Smooth muscle cell (in vitro differentiated cells): ENCODE results near the gene IQCF5. TPM values are rescaled to one million over a fixed set of nuclear protein-coding genes. Genes with fewer than 3 reads are reported as not detected.
"Not testable (repeated sequence)": the region's sequence is repeated elsewhere in the genome, so short reads cannot be mapped to it uniquely, and the experiment has no call there.

Experiments used
- DNase-seq: peaks from one replicate; lab custom pipeline; 2025; ENCODE audit not compliant: unreplicated experiment; lab: John Stamatoyannopoulos, UW
- H2AFZ ChIP-seq: fragments of 200-600 bp; sonication (generic); 2 replicates; pipeline ENCODE4 v1.6.0; 2016; ENCODE audit warnings: antibody characterized with exemption, low read depth, mild to moderate bottlenecking
- H3F3A ChIP-seq: fragments of 200-600 bp; sonication (generic); 2 replicates; pipeline ENCODE4 v1.6.0; 2017; ENCODE audit warnings: antibody characterized with exemption, low read depth
- H3K27ac ChIP-seq: fragments of 200-600 bp; sonication (generic); 2 replicates; pipeline ENCODE4 v1.5.1; 2016; ENCODE audit warnings: low read depth, mild to moderate bottlenecking
- H3K27me3 ChIP-seq: fragments of 200-600 bp; sonication (generic); 2 replicates; pipeline ENCODE4 v1.6.1; 2016; ENCODE audit warnings: low read depth, mild to moderate bottlenecking
- H3K36me3 ChIP-seq: fragments of 200-600 bp; sonication (generic); 2 replicates; pipeline ENCODE4 v1.5.1; 2016; ENCODE audit warnings: low read depth
- H3K4me1 ChIP-seq: fragments of 200-600 bp; sonication (generic); 2 replicates; pipeline ENCODE4 v1.5.1; 2016; ENCODE audit warnings: low read depth
- H3K4me2 ChIP-seq: fragments of 200-600 bp; sonication (generic); 2 replicates; pipeline ENCODE4 v1.6.0; 2016; ENCODE audit warnings: mild to moderate bottlenecking
- H3K4me3 ChIP-seq: fragments of 200-600 bp; sonication (generic); 2 replicates; pipeline ENCODE4 v1.5.1; 2016; ENCODE audit warnings: mild to moderate bottlenecking
- H3K79me2 ChIP-seq: fragments of 200-600 bp; sonication (generic); 2 replicates; pipeline ENCODE4 v1.6.0; 2016; ENCODE audit warnings: low read depth, mild to moderate bottlenecking
- H3K9ac ChIP-seq: fragments of 200-600 bp; sonication (generic); 2 replicates; pipeline ENCODE4 v1.6.0; 2016; ENCODE audit warnings: low read depth
- H3K9me3 ChIP-seq: fragments of 200-600 bp; sonication (generic); replicated peaks from 2 replicates; pipeline ENCODE4 v1.5.1; 2016; ENCODE audit warnings: low read depth
- H4K20me1 ChIP-seq: fragments of 200-600 bp; sonication (generic); 2 replicates; pipeline ENCODE4 v1.6.0; 2016; ENCODE audit warnings: low read depth
- WGBS: methylation state at CpG from one replicate; pipeline ENCODE4 v1.1.7; 2016; ENCODE audit warnings: low lambda C conversion rate; 5-methylcytosine and 5-hydroxymethylcytosine counted together
- polyA plus RNA-seq: library from polyadenylated mRNA; unstranded; fragments of >200 nt; fragmentation: Nextera tagmentation; extraction: Ambion mirVana; gene quantifications from 2 replicates; pipeline ENCODE4 v1.2.1, GENCODE V29; 2016
- total RNA-seq: library from RNA; depleted of rRNA; stranded (reverse); fragments of >200 nt; gene quantifications from 2 replicates; pipeline ENCODE4 v1.2.3, GENCODE V29; 2014
- TF ChIP-seq, protein P1 (sequence below): fragments of 200-600 bp; sonication (generic); IDR thresholded peaks from 2 replicates; pipeline ENCODE4 v1.5.1; 2017; ENCODE audit warnings: borderline replicate concordance, mild to moderate bottlenecking, antibody characterized with exemption; ENCODE audit not compliant: insufficient read depth, poor library complexity, severe bottlenecking

The IQCF5 gene
- total and polyA plus RNA-seq, 2 experiments from 2014 or later = not detected

- Histone ChIP-seq H3K36me3 (no peaks in the 10 kb centered on the region), H3K4me3 (no peak overlapping the region), H3K9ac (no peak overlapping the region), H3K4me2 (no peak overlapping the region), H3K79me2 (no peaks in the 10 kb centered on the region), H4K20me1 (no peaks in the 10 kb centered on the region), H3K9me3 (no peaks in the 10 kb centered on the region), H2AFZ (no peak overlapping the region), H3K4me1 (no peaks in the 10 kb centered on the region), H3F3A (no peaks in the 10 kb centered on the region), H3K27me3 (no peaks in the 10 kb centered on the region), H3K27ac (no peak overlapping the region)
- 83% methylated on average over 13 of the region's 13 CpGs for WGBS
- TF ChIP-seq, protein P1, sequence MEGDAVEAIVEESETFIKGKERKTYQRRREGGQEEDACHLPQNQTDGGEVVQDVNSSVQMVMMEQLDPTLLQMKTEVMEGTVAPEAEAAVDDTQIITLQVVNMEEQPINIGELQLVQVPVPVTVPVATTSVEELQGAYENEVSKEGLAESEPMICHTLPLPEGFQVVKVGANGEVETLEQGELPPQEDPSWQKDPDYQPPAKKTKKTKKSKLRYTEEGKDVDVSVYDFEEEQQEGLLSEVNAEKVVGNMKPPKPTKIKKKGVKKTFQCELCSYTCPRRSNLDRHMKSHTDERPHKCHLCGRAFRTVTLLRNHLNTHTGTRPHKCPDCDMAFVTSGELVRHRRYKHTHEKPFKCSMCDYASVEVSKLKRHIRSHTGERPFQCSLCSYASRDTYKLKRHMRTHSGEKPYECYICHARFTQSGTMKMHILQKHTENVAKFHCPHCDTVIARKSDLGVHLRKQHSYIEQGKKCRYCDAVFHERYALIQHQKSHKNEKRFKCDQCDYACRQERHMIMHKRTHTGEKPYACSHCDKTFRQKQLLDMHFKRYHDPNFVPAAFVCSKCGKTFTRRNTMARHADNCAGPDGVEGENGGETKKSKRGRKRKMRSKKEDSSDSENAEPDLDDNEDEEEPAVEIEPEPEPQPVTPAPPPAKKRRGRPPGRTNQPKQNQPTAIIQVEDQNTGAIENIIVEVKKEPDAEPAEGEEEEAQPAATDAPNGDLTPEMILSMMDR = no peak
- no peak for DNase-seq
These were observed 12.5 kb downstream of the IQCF5 start for GRCh38 chr3:51862886-51863285.

- no peaks in the 10 kb centered on the region for H3K27me3 ChIP-seq
- no peaks in the 10 kb centered on the region for H3K79me2 ChIP-seq
- WGBS = 82% methylated on average over 7 of the region's 7 CpGs
- no peak within 1 kb of the TSS for H3K9ac ChIP-seq
- TF ChIP-seq, protein P1 = no peak
- no peaks in the 10 kb centered on the region for H3K4me1 ChIP-seq
- no peak within 1 kb of the TSS for H2AFZ ChIP-seq
- no peaks in the 10 kb centered on the region for H4K20me1 ChIP-seq
- no peaks in the 10 kb centered on the region for H3K9me3 ChIP-seq
- no peak within 1 kb of the TSS for H3K4me2 ChIP-seq
- no peak for DNase-seq
- H3K27ac ChIP-seq = no peak within 1 kb of the TSS
- no peaks in the 10 kb centered on the region for H3K36me3 ChIP-seq
- no peaks in the 10 kb centered on the region for H3F3A ChIP-seq
- no peak within 1 kb of the TSS for H3K4me3 ChIP-seq
These were observed 14.4 kb downstream of the IQCF5 start, which contains the start of gene IQCF2 for GRCh38 chr3:51860703-51861665. Gene IQCF2 (plus strand): TSS chr3:51861615. CDS start chr3:51861667, 52 bp downstream.

- not testable (repeated sequence) for H3K27me3 ChIP-seq, DNase-seq, H3K4me3 ChIP-seq, H3K27ac ChIP-seq, H3F3A ChIP-seq, H3K4me2 ChIP-seq, H3K36me3 ChIP-seq, H3K4me1 ChIP-seq, H3K79me2 ChIP-seq, H4K20me1 ChIP-seq, H3K9me3 ChIP-seq, H3K9ac ChIP-seq
- WGBS = 41% methylated on average over 1 of the region's 1 CpG
- H2AFZ ChIP-seq = peak overlapping the region; percentile 25
These were observed 20.0 kb downstream of the IQCF5 start for GRCh38 chr3:51855411-51855810.

DNA sequence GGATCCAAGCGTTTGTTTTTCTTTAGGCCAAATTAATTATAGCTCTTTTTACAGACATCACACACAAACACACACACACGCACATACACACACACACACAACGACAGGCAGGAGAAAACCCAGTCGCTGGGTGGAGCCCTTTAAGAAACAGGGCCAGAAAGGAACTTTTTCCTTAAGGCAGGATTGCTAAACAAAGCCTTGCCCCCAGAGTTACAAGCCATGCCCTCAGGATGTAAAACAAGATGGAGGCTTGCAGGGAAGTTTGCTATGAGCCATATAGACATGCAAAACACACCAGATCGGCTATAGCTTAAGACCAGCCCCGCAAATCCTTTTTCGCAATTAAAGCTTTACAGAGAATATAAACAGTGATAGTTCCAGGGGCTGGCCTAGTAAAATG is 30.3 kb downstream of the IQCF5 start:
- WGBS = 59% methylated on average over 7 of the region's 7 CpGs
- Histone ChIP-seq H3K27me3 (no peaks in the 10 kb centered on the region), H4K20me1 (no peaks in the 10 kb centered on the region), H3K27ac (no peak overlapping the region), H3K4me1 (no peaks in the 10 kb centered on the region), H3K79me2 (no peaks in the 10 kb centered on the region), H3K4me3 (no peak overlapping the region), H3K9ac (no peak overlapping the region), H3K4me2 (no peak overlapping the region), H2AFZ (no peak overlapping the region), H3F3A (no peaks in the 10 kb centered on the region), H3K9me3 (no peaks in the 10 kb centered on the region), H3K36me3 (no peaks in the 10 kb centered on the region)
- TF ChIP-seq, protein P1 = no peak
- DNase-seq = no peak
